Lung (tissue), 12 donors: ENCODE measurements around the gene CCDC57. TPM values are rescaled to one million over a fixed set of nuclear protein-coding genes. Genes with fewer than 3 reads are reported as not detected.
"Not testable (repeated sequence)": the region's sequence is repeated elsewhere in the genome, so short reads cannot be mapped to it uniquely, and the experiment has no call there.

ENCODE experiments used
- ATAC-seq: fragments of 200-7000 bp; cut with Tn5 transposase; one replicate; pipeline ENCODE4 v1.9.1; 2020; ENCODE audit warnings: moderate number of reproducible peaks; ENCODE audit not compliant: insufficient read depth, low FRiP score
- DNase-seq, 3 donors: peaks; one replicate each; pipeline ENCODE4 v3.0.0-alpha.2; 2013 to 2017
- H3K27ac ChIP-seq, 2 donors: one replicate each; pipeline ENCODE4 v1.5.1; 2013; ENCODE audit warnings: mild to moderate bottlenecking in 2 of 2, moderate library complexity in 2 of 2, control low read depth in 1 of 2, inconsistent platforms in 1 of 2, low read depth in 1 of 2, low read length in 1 of 2
- H3K27me3 ChIP-seq, 3 donors: one replicate each; pipeline ENCODE4 v1.5.1; 2013; ENCODE audit warnings: low read length in 2 of 3; ENCODE audit not compliant: control insufficient read depth in 3 of 3, insufficient read depth in 3 of 3
- H3K36me3 ChIP-seq, 4 donors: one replicate each; pipeline ENCODE4 v1.5.1; 2013; ENCODE audit warnings: low read length in 4 of 4, mild to moderate bottlenecking in 1 of 4, moderate library complexity in 1 of 4; ENCODE audit not compliant: control insufficient read depth in 4 of 4, insufficient read depth in 4 of 4
- H3K4me1 ChIP-seq, 5 donors: one replicate each; pipeline ENCODE4 v1.5.1; 2013; ENCODE audit warnings: low read length in 5 of 5, mild to moderate bottlenecking in 2 of 5, moderate library complexity in 1 of 5; ENCODE audit not compliant: control insufficient read depth in 5 of 5, insufficient read depth in 5 of 5
- H3K4me3 ChIP-seq: one replicate; pipeline ENCODE4 v1.5.1; 2013; ENCODE audit warnings: mild to moderate bottlenecking, control low read depth, moderate library complexity
- H3K9ac ChIP-seq, 2 donors: one replicate each; pipeline ENCODE4 v1.5.1; 2013; ENCODE audit warnings: low read length in 2 of 2, control low read depth in 1 of 2; ENCODE audit not compliant: insufficient read depth in 1 of 2
- H3K9me3 ChIP-seq, 4 donors: one replicate each; pipeline ENCODE4 v1.5.1; 2013; ENCODE audit warnings: low read length in 3 of 4, mild to moderate bottlenecking in 1 of 4, moderate library complexity in 1 of 4; ENCODE audit not compliant: control insufficient read depth in 4 of 4, insufficient read depth in 3 of 4
- CTCF ChIP-seq: IDR thresholded peaks from 2 replicates; pipeline ENCODE4 v1.5.1; 2012; ENCODE audit warnings: mild to moderate bottlenecking; ENCODE audit errors: control extremely low read depth, extremely low read depth
- WGBS, 2 donors: extraction: QIAGEN DNeasy Blood & Tissue Kit; methylation state at CpG; one replicate each; pipeline ENCODE4 v1.1.7; 2013; 5-methylcytosine and 5-hydroxymethylcytosine counted together
- polyA plus RNA-seq, 2 donors: library from polyadenylated mRNA; stranded (reverse); fragments of 200-250 nt; gene quantifications; one replicate each; pipeline ENCODE4 v1.2.1, GENCODE V29; 2013
- total RNA-seq, 2 donors: library from RNA; depleted of rRNA in 1 of 2; stranded (reverse); fragments of >200 nt in 1 of 2; gene quantifications; one replicate each; pipeline ENCODE4 v1.2.1, GENCODE V29; 2014 to 2021
- donor health status: control.
- donor health status: control.
- donor health status: Bipolar disorder and iron deficiency.
- donor health status: healthy.
- donor health status: DM: yes; HTN: yes; CAD: no.

The CCDC57 gene
- total and polyA plus RNA-seq, 4 donors = 33.2 to 128 (median 74.9) TPM

- H3K27me3 ChIP-seq = no peaks in the 10 kb centered on the region
- H3K4me3 ChIP-seq = no peak overlapping the region
- ATAC-seq (no peak), DNase-seq (no peak)
- no peak for TF ChIP-seq CTCF
- H3K9me3 ChIP-seq = no peaks in the 10 kb centered on the region
- H3K9ac ChIP-seq = no peak overlapping the region
- H3K4me1 ChIP-seq = peaks cover 0 to 4% (median 0%) of the 10 kb centered on the region in 5 donors
- H3K36me3 ChIP-seq = no peaks in the 10 kb centered on the region
- no peak overlapping the region for H3K27ac ChIP-seq
- 94 to 95% methylated on average over 28 of the region's 28 CpGs for WGBS, 2 donors
Observed at GRCh38 chr17:82138511-82138992, 74.1 kb downstream of the CCDC57 start.

GRCh38 chr17:82134101-82134500, 78.5 kb downstream of the CCDC57 start:
- WGBS, 2 donors = 74 to 81% methylated on average over 11 of the region's 11 CpGs
- DNase-seq (peak in 1 of 3 donors; percentile 29), ATAC-seq (peak; percentile 90)
- Histone ChIP-seq H3K36me3 (no peaks in the 10 kb centered on the region), H3K27me3 (no peaks in the 10 kb centered on the region), H3K9ac (no peak overlapping the region), H3K4me1 (peaks cover 0 to 4% (median 0%) of the 10 kb centered on the region in 5 donors), H3K27ac (peak overlapping the region in 1 of 2 donors; percentile 77), H3K4me3 (no peak overlapping the region), H3K9me3 (no peaks in the 10 kb centered on the region)
- no peak for TF ChIP-seq CTCF

DNA sequence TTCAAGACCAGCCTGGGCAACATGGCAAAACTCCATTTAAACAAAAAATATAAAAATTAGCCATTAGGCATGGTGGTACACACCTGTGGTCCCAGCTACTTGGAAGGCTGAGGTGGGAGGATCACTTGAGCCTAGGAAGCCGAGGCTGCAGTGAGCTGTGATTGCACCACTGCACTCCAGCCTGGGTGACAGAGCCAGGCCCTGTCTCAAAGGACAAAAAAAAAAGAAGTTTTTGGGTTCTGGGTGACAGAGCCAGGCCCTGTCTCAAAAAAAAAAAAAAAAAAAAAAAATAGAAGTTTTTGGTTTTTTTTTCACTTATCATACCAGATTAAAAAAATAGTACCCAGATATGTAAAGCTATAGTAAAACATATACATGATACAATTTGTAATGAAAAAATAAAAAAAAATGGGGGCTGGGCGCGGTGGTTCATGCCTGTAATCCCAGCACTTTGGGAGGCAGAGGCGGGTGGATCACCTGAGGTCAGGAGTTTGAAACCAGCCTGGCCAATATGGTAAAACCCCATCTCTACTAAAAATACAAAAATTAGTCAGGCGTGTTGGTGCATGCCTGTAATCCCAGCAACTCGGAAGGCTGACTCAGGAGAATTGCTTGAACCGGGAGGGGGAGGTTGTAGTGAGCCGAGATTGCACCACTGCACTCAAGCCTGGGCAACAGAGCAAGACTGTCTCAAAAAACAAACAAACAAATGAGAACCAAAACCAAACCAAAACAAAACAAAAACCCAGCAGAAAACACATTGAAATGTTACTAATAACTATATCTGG, 79.3 kb downstream of the CCDC57 start:
- WGBS, 2 donors = 72 to 80% methylated on average over 8 of the region's 8 CpGs
- not testable (repeated sequence) for H3K4me3 ChIP-seq, H3K36me3 ChIP-seq, H3K9ac ChIP-seq, H3K9me3 ChIP-seq, H3K4me1 ChIP-seq, H3K27me3 ChIP-seq, DNase-seq
- ATAC-seq = peak; percentile 61
- H3K27ac ChIP-seq = peak overlapping the region in 1 of 2 donors; percentile 59

- no peak for ATAC-seq
Observed at GRCh38 chr17:82129095-82129494, 83.5 kb downstream of the CCDC57 start.

More at GRCh38 chr17:82129095-82129494, 83.5 kb downstream of the CCDC57 start:
- no peaks in the 10 kb centered on the region for H3K9me3 ChIP-seq
- H3K27me3 ChIP-seq = no peaks in the 10 kb centered on the region
- H3K4me1 ChIP-seq = peaks cover 0 to 2% (median 0%) of the 10 kb centered on the region in 5 donors
- 89 to 92% methylated on average over 4 of the region's 4 CpGs for WGBS, 2 donors
- peaks cover 0 to 18% (median 5%) of the 10 kb centered on the region in 4 donors for H3K36me3 ChIP-seq
- no peak overlapping the region for H3K27ac ChIP-seq
- H3K9ac ChIP-seq = no peak overlapping the region
- H3K4me3 ChIP-seq = no peak overlapping the region
- no peak for TF ChIP-seq CTCF
- DNase-seq = no peak
